OCI-LY3 (cell line): ENCODE measurements around the gene APBB1IP.
A peak's percentile ranks its signal among the peaks of the same experiment; 100 is the strongest.
"Not testable (repeated sequence)": the region's sequence is repeated elsewhere in the genome, so short reads cannot be mapped to it uniquely, and the experiment has no call there.

ENCODE experiments used
- H2AFZ ChIP-seq: fragments of 200-600, 300-600 bp; shearing (Covaris generic); 2 replicates; pipeline ENCODE4 v1.6.0; 2014; ENCODE audit warnings: antibody characterized with exemption, low read depth, low read length
- H3K27ac ChIP-seq: fragments of 200-600, 300-600 bp; sonication (generic); 2 replicates; pipeline ENCODE4 v1.5.1; 2014; ENCODE audit warnings: mild to moderate bottlenecking, low read length, moderate library complexity, mixed read lengths
- H3K27me3 ChIP-seq: fragments of 200-600, 300-600 bp; sonication (generic); 2 replicates; pipeline ENCODE4 v1.6.1; 2014; ENCODE audit warnings: low read depth, low read length, mixed read lengths
- H3K36me3 ChIP-seq: fragments of 200-600, 300-600 bp; sonication (generic); replicated peaks from 2 replicates; pipeline ENCODE3; 2014; ENCODE audit warnings: low read depth, low read length, mixed read lengths
- H3K4me1 ChIP-seq: fragments of 300-600, 200-600 bp; sonication (generic); 2 replicates; pipeline ENCODE4 v1.6.1; 2014; ENCODE audit warnings: low read length, mixed read lengths
- H3K4me2 ChIP-seq: fragments of 200-600, 300-600 bp; sonication (generic); 2 replicates; pipeline ENCODE4 v1.6.1; 2014; ENCODE audit warnings: low read length, mixed read lengths
- H3K4me3 ChIP-seq: fragments of 300-600, 200-600 bp; sonication (generic); 2 replicates; pipeline ENCODE4 v1.5.1; 2014; ENCODE audit warnings: antibody characterized with exemption, mild to moderate bottlenecking, low read length, moderate library complexity
- H3K79me2 ChIP-seq: fragments of 300-600, 200-600 bp; shearing (Covaris generic); 2 replicates; pipeline ENCODE4 v1.6.1; 2014; ENCODE audit warnings: mild to moderate bottlenecking, low read length, mixed read lengths
- H3K9ac ChIP-seq: fragments of 300-600, 200-600 bp; shearing (Covaris generic); 2 replicates; pipeline ENCODE4 v1.6.0; 2014; ENCODE audit warnings: mild to moderate bottlenecking, low read length, moderate library complexity
- H3K9me3 ChIP-seq: fragments of 200-600, 300-600 bp; shearing (Covaris generic); 2 replicates; pipeline ENCODE4 v1.6.1; 2014; ENCODE audit warnings: low read length, mixed read lengths; ENCODE audit not compliant: insufficient read depth
- H4K20me1 ChIP-seq: fragments of 200-600, 300-600 bp; sonication (generic); 2 replicates; pipeline ENCODE4 v1.6.1; 2016; ENCODE audit warnings: low read length, mixed read lengths; ENCODE audit not compliant: insufficient read depth
- CTCF ChIP-seq: fragments of 200-600, 300-600 bp; sonication (generic); IDR thresholded peaks from 2 replicates; pipeline ENCODE4 v1.5.1; 2014; ENCODE audit warnings: antibody characterized with exemption, low read length, low read depth
- EZH2phosphoT487 ChIP-seq: fragments of 200-600 bp; shearing (Covaris generic); IDR thresholded peaks from 2 replicates; pipeline ENCODE4 v1.6.1; 2018; ENCODE audit warnings: antibody characterized with exemption, mixed run types, low read depth

Gene APBB1IP

GRCh38 chr10:26437637-26438461 lies at the start of gene APBB1IP:
APBB1IP (plus strand) TSS chr10:26438341; CDS start chr10:26492327, 53,986 bp downstream.
- Histone ChIP-seq H2AFZ (peak within 1 kb of the TSS; percentile 64; the same call in 1 of the 2 replicates), H3K79me2 (peaks cover 53% of the 10 kb centered on the region), H3K4me3 (peak within 1 kb of the TSS; percentile 98), H3K27me3 (no peaks in the 10 kb centered on the region), H3K9me3 (no peaks in the 10 kb centered on the region), H3K9ac (peak within 1 kb of the TSS; percentile 97), H3K4me1 (peaks cover 38% of the 10 kb centered on the region), H3K4me2 (peak within 1 kb of the TSS; percentile 98), H4K20me1 (no peaks in the 10 kb centered on the region), H3K36me3 (peaks cover 11% of the 10 kb centered on the region), H3K27ac (peak within 1 kb of the TSS; percentile 96)
- TF ChIP-seq EZH2phosphoT487 (no peak), CTCF (no peak)

GRCh38 chr10:26389533-26389932 lies 48.6 kb upstream of the APBB1IP start:
- TF ChIP-seq EZH2phosphoT487 (no peak), CTCF (no peak)
- no peaks in the 10 kb centered on the region for H3K9me3 ChIP-seq

GRCh38 chr10:26391701-26392695 lies 46.1 kb upstream of the APBB1IP start:
- Histone ChIP-seq H3K9me3 (no peaks in the 10 kb centered on the region), H3K79me2 (no peaks in the 10 kb centered on the region), H3K4me3 (no peak overlapping the region), H3K27ac (no peak overlapping the region), H3K4me2 (no peak overlapping the region), H3K27me3 (no peaks in the 10 kb centered on the region), H2AFZ (no peak overlapping the region), H3K36me3 (no peaks in the 10 kb centered on the region), H3K4me1 (peaks cover 2% of the 10 kb centered on the region), H4K20me1 (no peaks in the 10 kb centered on the region), H3K9ac (no peak overlapping the region)
- TF ChIP-seq CTCF (no peak), EZH2phosphoT487 (no peak)

More at GRCh38 chr10:26389533-26389932, 48.6 kb upstream of the APBB1IP start:
- Histone ChIP-seq H3K4me3 (no peak overlapping the region), H3K9ac (no peak overlapping the region), H3K36me3 (no peaks in the 10 kb centered on the region), H4K20me1 (no peaks in the 10 kb centered on the region), H3K4me2 (no peak overlapping the region), H2AFZ (no peak overlapping the region), H3K27ac (no peak overlapping the region), H3K4me1 (peaks cover 8% of the 10 kb centered on the region), H3K79me2 (no peaks in the 10 kb centered on the region), H3K27me3 (no peaks in the 10 kb centered on the region)

GRCh38 chr10:26398353-26398752 lies 39.8 kb upstream of the APBB1IP start:
- H2AFZ ChIP-seq, H3K4me3 ChIP-seq, H3K4me2 ChIP-seq, H3K27me3 ChIP-seq, H3K9me3 ChIP-seq, H3K9ac ChIP-seq, H3K27ac ChIP-seq, H3K36me3 ChIP-seq, H3K79me2 ChIP-seq, H4K20me1 ChIP-seq, H3K4me1 ChIP-seq: not testable (repeated sequence)
